ENCODE data around the gene TSPYL1. TPM values are rescaled to one million over a fixed set of nuclear protein-coding genes. Genes with fewer than 3 reads are reported as not detected.
A peak's percentile ranks its signal among the peaks of the same experiment; 100 is the strongest.

TSPYL1 gene
- total and polyA plus RNA-seq, 10 of the 15 experiments (the other 5 are each of a cell fraction or from before 2014, with no cell fraction given): 22.9 to 44.1 (median 27.0) TPM

GRCh38 chr6:116279232-116280160, at the start of gene TSPYL1 (continued):
- TF ChIP-seq JUND (IDR thresholded peaks at IDR 0.05; ENCODE audit: low read depth, low read length): no peak
- TF ChIP-seq ZBTB33 (IDR thresholded peaks at IDR 0.05): no peak; the same call in 1 of the 2 replicates
- TF ChIP-seq ZNF207 (IDR thresholded peaks at IDR 0.05; ENCODE audit: borderline replicate concordance): no peak
- 0 out of 2 replicates have a peak, but pooled peaks have one; percentile 5 for TF ChIP-seq TARDBP (IDR thresholded peaks at IDR 0.05; ENCODE audit: borderline replicate concordance)
- TF ChIP-seq KAT2A (conservative IDR thresholded peaks at IDR 0.05; ENCODE audit: control insufficient read depth, low read depth, low read length): no peak
- no peak for TF ChIP-seq RBBP5 (conservative IDR thresholded peaks at IDR 0.05)
- TF ChIP-seq ASH2L (IDR thresholded peaks at IDR 0.05; ENCODE audit: borderline replicate concordance, low read depth): peak; percentile 84; the same call in 1 of the 2 replicates
- peak; percentile 98 for TF ChIP-seq RFX5 (IDR thresholded peaks at IDR 0.05; ENCODE audit: low read depth, low read length)
- TF ChIP-seq NRF1 (conservative IDR thresholded peaks at IDR 0.05; ENCODE audit: low read depth, low read length): no peak
- TF ChIP-seq STAT3 (IDR thresholded peaks at IDR 0.05; ENCODE audit: low read depth, low read length): no peak
- TF ChIP-seq HDGF (IDR thresholded peaks at IDR 0.05): peak; percentile 92; the same call in 1 of the 2 replicates
- no peak for TF ChIP-seq MYB (IDR thresholded peaks at IDR 0.05; ENCODE audit: borderline replicate concordance, low read depth, low read length)
- peak; percentile 52 for TF ChIP-seq ATF7 (IDR thresholded peaks at IDR 0.05; ENCODE audit: low read depth)
- TF ChIP-seq IRF5 (IDR thresholded peaks at IDR 0.05; ENCODE audit: borderline replicate concordance): peak; percentile 74
- no peak for TF ChIP-seq ZNF622 (IDR thresholded peaks at IDR 0.05)
- TF ChIP-seq ZSCAN29 (IDR thresholded peaks at IDR 0.05): no peak
- TF ChIP-seq MEF2A (IDR thresholded peaks at IDR 0.05; ENCODE audit: insufficient read depth, low read depth, low read length): peak; percentile 79
- TF ChIP-seq DPF2 (IDR thresholded peaks at IDR 0.05): peak; percentile 57; the same call in 1 of the 2 replicates
- TF ChIP-seq CBX3 (IDR thresholded peaks at IDR 0.05; ENCODE audit: borderline replicate concordance, low read depth): no peak
- no peak for TF ChIP-seq ZNF24 (IDR thresholded peaks at IDR 0.05)
- TF ChIP-seq KLF5 (IDR thresholded peaks at IDR 0.05; ENCODE audit: partially characterized antibody): no peak
- no peak for TF ChIP-seq RAD51 (IDR thresholded peaks at IDR 0.05)
- TF ChIP-seq ZZZ3 (IDR thresholded peaks at IDR 0.05; ENCODE audit: control insufficient read depth, insufficient read length, low read depth): no peak
- no peak for TF ChIP-seq NFIC (IDR thresholded peaks at IDR 0.05; ENCODE audit: low read depth, low read length)
- TF ChIP-seq USF1 (IDR thresholded peaks at IDR 0.05; ENCODE audit: borderline replicate concordance, extremely low read length, insufficient read depth, low read depth, low read length): no peak
- TF ChIP-seq BHLHE40 (IDR thresholded peaks at IDR 0.05; ENCODE audit: borderline replicate concordance in 1 of 2, low read depth in 2 of 2, low read length in 1 of 2): 0 out of 4 replicates have a peak, but pooled peaks have one; percentile 4 to 42
- no peak for TF ChIP-seq ZNF274 (IDR thresholded peaks at IDR 0.05; ENCODE audit: insufficient read depth, insufficient read length)
- peak; percentile 79; the same call in 1 of the 2 replicates for TF ChIP-seq NBN (IDR thresholded peaks at IDR 0.05)
- TF ChIP-seq BMI1 (IDR thresholded peaks at IDR 0.05; ENCODE audit: borderline replicate concordance): peak; percentile 14; the same call in 1 of the 2 replicates
